A673 (cell line): ENCODE data around the gene ROBO2.

Experiments used
- CTCF ChIP-seq: fragments of 300-800, 200-600 bp; sonication (generic); conservative IDR thresholded peaks from 2 replicates; pipeline ENCODE4 v1.5.1; 2017; ENCODE audit warnings: low read depth, mild to moderate bottlenecking, antibody characterized with exemption, low read length, moderate library complexity, mixed read lengths
- EZH2 ChIP-seq: fragments of 200-600 bp; sonication (generic); IDR thresholded peaks from 2 replicates; pipeline ENCODE4 v1.6.1; 2017; ENCODE audit warnings: borderline replicate concordance, low read depth, mild to moderate bottlenecking, mixed read lengths, antibody characterized with exemption, low read length; ENCODE audit not compliant: poor library complexity, severe bottlenecking

GRCh38 chr3:77045686-77046085, 5.8 kb downstream of the ROBO2 start:
- TF ChIP-seq CTCF (no peak), EZH2 (no peak)
